ENCODE results near the gene LOXL1.

The LOXL1 gene

DNA sequence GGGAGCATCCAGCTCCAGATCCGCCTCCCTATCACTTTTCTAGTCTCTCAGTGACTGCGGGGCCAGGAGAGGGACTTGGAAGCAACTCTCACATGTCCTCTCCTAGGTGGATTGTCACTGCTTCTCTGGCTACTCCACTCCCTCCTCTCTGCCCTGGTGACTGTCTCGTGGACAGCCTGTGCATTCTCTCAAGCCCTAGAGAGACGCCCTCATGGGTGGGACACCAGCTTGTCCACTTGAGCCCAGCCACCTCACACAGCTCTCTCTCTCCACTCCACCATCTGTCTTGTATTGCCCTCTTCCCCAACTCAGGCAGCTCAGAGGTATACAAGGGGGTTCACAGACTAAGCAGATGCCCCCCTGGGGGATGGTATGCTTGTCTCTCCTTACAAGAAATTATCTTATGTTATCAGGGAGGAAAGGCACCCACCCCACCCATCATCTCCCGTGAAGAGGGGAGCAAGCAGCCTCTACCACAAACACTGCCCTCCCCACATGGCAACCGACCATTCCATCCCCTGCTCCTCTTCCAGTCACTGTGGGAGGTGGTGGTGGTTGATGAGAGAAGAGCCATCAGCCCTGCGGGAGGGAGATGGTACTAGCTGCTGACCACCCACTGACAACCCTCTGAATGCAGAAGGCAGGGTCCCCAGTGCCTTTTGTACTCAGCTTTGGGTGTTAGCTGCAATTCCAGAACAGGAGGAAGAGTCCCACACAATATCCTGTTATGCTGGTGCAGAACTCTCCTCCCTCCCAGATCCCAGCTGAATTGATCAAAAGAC lies 15.5 kb upstream of the LOXL1 start:
- no peak for ATAC-seq
- TF ChIP-seq ZNF8 (CRISPR knock-in tag; IDR thresholded peaks at IDR 0.05) (no peak), ISL1 (CRISPR knock-in tag; IDR thresholded peaks at IDR 0.05) (no peak), RARB (CRISPR knock-in tag; IDR thresholded peaks at IDR 0.05) (no peak), OSR1 (CRISPR knock-in tag; IDR thresholded peaks at IDR 0.05) (no peak), ZNF70 (CRISPR knock-in tag; IDR thresholded peaks at IDR 0.05) (no peak), BACH2 (CRISPR knock-in tag; IDR thresholded peaks at IDR 0.05; ENCODE audit: borderline replicate concordance) (no peak), ZC3H10 (CRISPR knock-in tag; IDR thresholded peaks at IDR 0.05) (no peak), ZFP30 (CRISPR knock-in tag; IDR thresholded peaks at IDR 0.05) (no peak)
- TF ChIP-seq, protein P1, sequence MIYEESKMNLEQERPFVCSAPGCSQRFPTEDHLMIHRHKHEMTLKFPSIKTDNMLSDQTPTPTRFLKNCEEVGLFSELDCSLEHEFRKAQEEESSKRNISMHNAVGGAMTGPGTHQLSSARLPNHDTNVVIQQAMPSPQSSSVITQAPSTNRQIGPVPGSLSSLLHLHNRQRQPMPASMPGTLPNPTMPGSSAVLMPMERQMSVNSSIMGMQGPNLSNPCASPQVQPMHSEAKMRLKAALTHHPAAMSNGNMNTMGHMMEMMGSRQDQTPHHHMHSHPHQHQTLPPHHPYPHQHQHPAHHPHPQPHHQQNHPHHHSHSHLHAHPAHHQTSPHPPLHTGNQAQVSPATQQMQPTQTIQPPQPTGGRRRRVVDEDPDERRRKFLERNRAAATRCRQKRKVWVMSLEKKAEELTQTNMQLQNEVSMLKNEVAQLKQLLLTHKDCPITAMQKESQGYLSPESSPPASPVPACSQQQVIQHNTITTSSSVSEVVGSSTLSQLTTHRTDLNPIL (CRISPR knock-in tag; IDR thresholded peaks at IDR 0.05; ENCODE audit: low read depth): no peak
- TF ChIP-seq, protein P2, sequence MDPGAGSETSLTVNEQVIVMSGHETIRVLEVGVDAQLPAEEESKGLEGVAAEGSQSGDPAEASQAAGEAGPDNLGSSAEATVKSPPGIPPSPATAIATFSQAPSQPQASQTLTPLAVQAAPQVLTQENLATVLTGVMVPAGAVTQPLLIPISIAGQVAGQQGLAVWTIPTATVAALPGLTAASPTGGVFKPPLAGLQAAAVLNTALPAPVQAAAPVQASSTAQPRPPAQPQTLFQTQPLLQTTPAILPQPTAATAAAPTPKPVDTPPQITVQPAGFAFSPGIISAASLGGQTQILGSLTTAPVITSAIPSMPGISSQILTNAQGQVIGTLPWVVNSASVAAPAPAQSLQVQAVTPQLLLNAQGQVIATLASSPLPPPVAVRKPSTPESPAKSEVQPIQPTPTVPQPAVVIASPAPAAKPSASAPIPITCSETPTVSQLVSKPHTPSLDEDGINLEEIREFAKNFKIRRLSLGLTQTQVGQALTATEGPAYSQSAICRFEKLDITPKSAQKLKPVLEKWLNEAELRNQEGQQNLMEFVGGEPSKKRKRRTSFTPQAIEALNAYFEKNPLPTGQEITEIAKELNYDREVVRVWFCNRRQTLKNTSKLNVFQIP (CRISPR knock-in tag; IDR thresholded peaks at IDR 0.05; ENCODE audit: borderline replicate concordance, low read depth): no peak
- TF ChIP-seq, protein P3, sequence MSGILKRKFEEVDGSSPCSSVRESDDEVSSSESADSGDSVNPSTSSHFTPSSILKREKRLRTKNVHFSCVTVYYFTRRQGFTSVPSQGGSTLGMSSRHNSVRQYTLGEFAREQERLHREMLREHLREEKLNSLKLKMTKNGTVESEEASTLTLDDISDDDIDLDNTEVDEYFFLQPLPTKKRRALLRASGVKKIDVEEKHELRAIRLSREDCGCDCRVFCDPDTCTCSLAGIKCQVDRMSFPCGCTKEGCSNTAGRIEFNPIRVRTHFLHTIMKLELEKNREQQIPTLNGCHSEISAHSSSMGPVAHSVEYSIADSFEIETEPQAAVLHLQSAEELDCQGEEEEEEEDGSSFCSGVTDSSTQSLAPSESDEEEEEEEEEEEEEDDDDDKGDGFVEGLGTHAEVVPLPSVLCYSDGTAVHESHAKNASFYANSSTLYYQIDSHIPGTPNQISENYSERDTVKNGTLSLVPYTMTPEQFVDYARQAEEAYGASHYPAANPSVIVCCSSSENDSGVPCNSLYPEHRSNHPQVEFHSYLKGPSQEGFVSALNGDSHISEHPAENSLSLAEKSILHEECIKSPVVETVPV (CRISPR knock-in tag; IDR thresholded peaks at IDR 0.05): no peak

DNA sequence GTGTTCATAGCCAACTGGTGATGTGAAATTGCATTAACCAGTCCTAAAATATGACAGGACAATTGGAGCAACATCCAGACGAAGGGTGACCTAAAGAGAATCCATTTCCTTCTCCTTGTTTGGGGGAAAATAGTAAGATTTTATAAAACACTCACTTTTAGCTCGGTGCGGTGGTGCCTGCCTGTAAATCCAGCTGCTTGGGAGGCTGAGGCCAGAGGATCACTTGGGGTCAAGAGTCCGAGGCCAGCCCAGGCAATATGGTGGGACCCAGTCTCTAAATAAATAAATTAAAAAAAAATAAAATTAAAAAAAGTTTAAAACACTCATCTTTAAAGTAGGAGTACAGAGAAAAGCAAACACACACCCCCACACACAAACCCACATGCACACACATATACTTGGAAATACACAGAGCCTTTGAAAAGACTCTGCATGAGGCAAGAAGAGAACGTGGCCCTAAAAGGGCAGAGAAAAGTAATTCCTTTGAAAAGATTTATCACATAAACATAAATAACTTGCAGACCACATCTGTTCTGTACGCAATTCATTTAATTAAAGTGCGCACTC lies 14.1 kb upstream of the LOXL1 start:
- TF ChIP-seq BACH2 (CRISPR knock-in tag; IDR thresholded peaks at IDR 0.05; ENCODE audit: borderline replicate concordance) (no peak), ZC3H10 (CRISPR knock-in tag; IDR thresholded peaks at IDR 0.05) (no peak), SNAI2 (CRISPR knock-in tag; IDR thresholded peaks at IDR 0.05) (no peak), ZFP30 (CRISPR knock-in tag; IDR thresholded peaks at IDR 0.05) (no peak), ZFP3 (CRISPR knock-in tag; IDR thresholded peaks at IDR 0.05) (no peak), ZNF70 (CRISPR knock-in tag; IDR thresholded peaks at IDR 0.05) (no peak)
- TF ChIP-seq, protein P4, sequence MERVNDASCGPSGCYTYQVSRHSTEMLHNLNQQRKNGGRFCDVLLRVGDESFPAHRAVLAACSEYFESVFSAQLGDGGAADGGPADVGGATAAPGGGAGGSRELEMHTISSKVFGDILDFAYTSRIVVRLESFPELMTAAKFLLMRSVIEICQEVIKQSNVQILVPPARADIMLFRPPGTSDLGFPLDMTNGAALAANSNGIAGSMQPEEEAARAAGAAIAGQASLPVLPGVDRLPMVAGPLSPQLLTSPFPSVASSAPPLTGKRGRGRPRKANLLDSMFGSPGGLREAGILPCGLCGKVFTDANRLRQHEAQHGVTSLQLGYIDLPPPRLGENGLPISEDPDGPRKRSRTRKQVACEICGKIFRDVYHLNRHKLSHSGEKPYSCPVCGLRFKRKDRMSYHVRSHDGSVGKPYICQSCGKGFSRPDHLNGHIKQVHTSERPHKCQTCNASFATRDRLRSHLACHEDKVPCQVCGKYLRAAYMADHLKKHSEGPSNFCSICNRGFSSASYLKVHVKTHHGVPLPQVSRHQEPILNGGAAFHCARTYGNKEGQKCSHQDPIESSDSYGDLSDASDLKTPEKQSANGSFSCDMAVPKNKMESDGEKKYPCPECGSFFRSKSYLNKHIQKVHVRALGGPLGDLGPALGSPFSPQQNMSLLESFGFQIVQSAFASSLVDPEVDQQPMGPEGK (CRISPR knock-in tag; IDR thresholded peaks at IDR 0.05; ENCODE audit: borderline replicate concordance): no peak

DNA sequence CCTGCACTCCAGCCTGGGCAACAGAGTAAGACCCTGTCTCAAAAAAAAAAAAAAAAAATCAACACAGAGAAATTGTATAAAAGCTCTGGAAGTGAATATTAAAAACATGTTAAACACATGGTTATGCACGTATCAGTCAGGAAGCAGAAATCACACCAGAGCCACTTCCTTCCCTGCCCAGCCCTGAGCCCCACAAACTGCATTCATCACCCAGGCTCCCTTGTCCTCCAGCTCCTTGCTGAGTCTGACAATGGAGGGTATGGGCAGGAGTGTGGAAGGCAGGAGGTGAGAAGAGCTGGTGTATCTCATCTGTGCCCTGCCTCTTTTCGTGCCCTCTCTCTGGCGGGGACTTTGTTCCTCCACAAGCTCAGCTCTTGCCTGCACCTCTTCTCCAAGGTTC lies 12.1 kb upstream of the LOXL1 start:
- no peak for ATAC-seq
- TF ChIP-seq ZNF70 (CRISPR knock-in tag; IDR thresholded peaks at IDR 0.05) (no peak), ZNF8 (CRISPR knock-in tag; IDR thresholded peaks at IDR 0.05) (no peak), ZFP3 (CRISPR knock-in tag; IDR thresholded peaks at IDR 0.05) (no peak), ESRRG (CRISPR knock-in tag; IDR thresholded peaks at IDR 0.05) (no peak), GLIS3 (CRISPR knock-in tag; IDR thresholded peaks at IDR 0.05) (no peak), OSR1 (CRISPR knock-in tag; IDR thresholded peaks at IDR 0.05) (no peak), TCF4 (CRISPR knock-in tag; IDR thresholded peaks at IDR 0.05; ENCODE audit: borderline replicate concordance) (no peak), ZFP30 (CRISPR knock-in tag; IDR thresholded peaks at IDR 0.05) (no peak), ZNF565 (CRISPR knock-in tag; conservative IDR thresholded peaks at IDR 0.05; ENCODE audit: low read depth) (no peak), ISL1 (CRISPR knock-in tag; IDR thresholded peaks at IDR 0.05) (no peak), BACH2 (CRISPR knock-in tag; IDR thresholded peaks at IDR 0.05; ENCODE audit: borderline replicate concordance) (no peak), SNAI2 (CRISPR knock-in tag; IDR thresholded peaks at IDR 0.05) (no peak)
- TF ChIP-seq, protein P3 (CRISPR knock-in tag; IDR thresholded peaks at IDR 0.05): no peak
- TF ChIP-seq, protein P2 (CRISPR knock-in tag; IDR thresholded peaks at IDR 0.05; ENCODE audit: borderline replicate concordance, low read depth): no peak
- TF ChIP-seq, protein P5, sequence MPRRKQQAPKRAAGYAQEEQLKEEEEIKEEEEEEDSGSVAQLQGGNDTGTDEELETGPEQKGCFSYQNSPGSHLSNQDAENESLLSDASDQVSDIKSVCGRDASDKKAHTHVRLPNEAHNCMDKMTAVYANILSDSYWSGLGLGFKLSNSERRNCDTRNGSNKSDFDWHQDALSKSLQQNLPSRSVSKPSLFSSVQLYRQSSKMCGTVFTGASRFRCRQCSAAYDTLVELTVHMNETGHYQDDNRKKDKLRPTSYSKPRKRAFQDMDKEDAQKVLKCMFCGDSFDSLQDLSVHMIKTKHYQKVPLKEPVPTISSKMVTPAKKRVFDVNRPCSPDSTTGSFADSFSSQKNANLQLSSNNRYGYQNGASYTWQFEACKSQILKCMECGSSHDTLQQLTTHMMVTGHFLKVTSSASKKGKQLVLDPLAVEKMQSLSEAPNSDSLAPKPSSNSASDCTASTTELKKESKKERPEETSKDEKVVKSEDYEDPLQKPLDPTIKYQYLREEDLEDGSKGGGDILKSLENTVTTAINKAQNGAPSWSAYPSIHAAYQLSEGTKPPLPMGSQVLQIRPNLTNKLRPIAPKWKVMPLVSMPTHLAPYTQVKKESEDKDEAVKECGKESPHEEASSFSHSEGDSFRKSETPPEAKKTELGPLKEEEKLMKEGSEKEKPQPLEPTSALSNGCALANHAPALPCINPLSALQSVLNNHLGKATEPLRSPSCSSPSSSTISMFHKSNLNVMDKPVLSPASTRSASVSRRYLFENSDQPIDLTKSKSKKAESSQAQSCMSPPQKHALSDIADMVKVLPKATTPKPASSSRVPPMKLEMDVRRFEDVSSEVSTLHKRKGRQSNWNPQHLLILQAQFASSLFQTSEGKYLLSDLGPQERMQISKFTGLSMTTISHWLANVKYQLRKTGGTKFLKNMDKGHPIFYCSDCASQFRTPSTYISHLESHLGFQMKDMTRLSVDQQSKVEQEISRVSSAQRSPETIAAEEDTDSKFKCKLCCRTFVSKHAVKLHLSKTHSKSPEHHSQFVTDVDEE (CRISPR knock-in tag; IDR thresholded peaks at IDR 0.05): no peak
- TF ChIP-seq, protein P1 (CRISPR knock-in tag; IDR thresholded peaks at IDR 0.05; ENCODE audit: low read depth): no peak

More for the DNA sequence above, 14.1 kb upstream of the LOXL1 start:
- ATAC-seq: no peak
